Stomach (tissue), 9 donors: ENCODE measurements around the gene ROBO1. TPM values are rescaled to one million over a fixed set of nuclear protein-coding genes. Genes with fewer than 3 reads are reported as not detected.

Experiments used
- DNase-seq, 2 donors: peaks; one replicate each; pipeline versions ENCODE4 v3.0.0 to v3.0.0-alpha.2; 2013 to 2019
- H3K27ac ChIP-seq, 5 donors: fragments of 200-600 bp in 4 of 5; sonication (generic) in 4 of 5; one replicate each; pipeline ENCODE4 v1.5.1; 2013 to 2019; ENCODE audit warnings: mild to moderate bottlenecking in 1 of 5, moderate library complexity in 1 of 5
- H3K27me3 ChIP-seq, 3 donors: fragments of 200-600 bp; sonication (generic); one replicate each; pipeline ENCODE4 v1.5.1; 2017 to 2019; ENCODE audit warnings: mixed run types in 1 of 3
- H3K36me3 ChIP-seq, 4 donors: fragments of 200-600 bp; sonication (generic); 1 replicate in 3 of 4; 2 replicates in 1 of 4; pipeline ENCODE4 v1.5.1; 2016 to 2019
- H3K4me1 ChIP-seq, 4 donors: fragments of 200-600 bp; sonication (generic); one replicate each; pipeline ENCODE4 v1.5.1; 2016 to 2019
- H3K4me3 ChIP-seq, 4 donors: fragments of 200-600 bp; sonication (generic) in 3 of 4; one replicate each; pipeline ENCODE4 v1.5.1; 2016 to 2019; ENCODE audit warnings: mild to moderate bottlenecking in 1 of 4
- H3K9me3 ChIP-seq, 4 donors: fragments of 200-600 bp; sonication (generic); one replicate each; pipeline ENCODE4 v1.5.1; 2016 to 2019
- EP300 ChIP-seq: sonication (generic); formaldehyde crosslinking; IDR thresholded peaks from one replicate; pipeline ENCODE4 v1.6.1; 2017; ENCODE audit warnings: antibody characterized with exemption
- POLR2A ChIP-seq, 4 donors: fragments of 450-650 bp; IDR thresholded peaks; one replicate each; pipeline ENCODE4 v1.6.1; 2016; ENCODE audit warnings: antibody characterized with exemption in 4 of 4, control low read depth in 2 of 4, mild to moderate bottlenecking in 1 of 4, moderate library complexity in 1 of 4
- POLR2AphosphoS5 ChIP-seq, 3 donors: sonication (generic); formaldehyde crosslinking; IDR thresholded peaks; one replicate each; pipeline ENCODE4 v1.6.1; 2016; ENCODE audit warnings: antibody characterized with exemption in 3 of 3
- WGBS, 5 donors: extraction: QIAGEN DNeasy Blood & Tissue Kit in 3 of 5; methylation state at CpG; one replicate each; pipeline versions ENCODE4 v1.1.5 to v1.1.7; 2013 to 2018; 5-methylcytosine and 5-hydroxymethylcytosine counted together
- intact Hi-C: fragments of 100-400 bp; cut with DNase I; formaldehyde crosslinking; loops from one replicate; pipeline ENCODE4 v1.15.1; 2023; ENCODE audit warnings: low total_unique reads
- polyA plus RNA-seq, 3 donors: library from polyadenylated mRNA; stranded (reverse); fragments of 200-250 nt; gene quantifications; one replicate each; pipeline ENCODE4 v1.2.3, GENCODE V29; 2013
- total RNA-seq, 5 donors: library from RNA; depleted of rRNA; stranded (reverse); fragments of >200 nt; gene quantifications; one replicate each; pipeline versions ENCODE4 v1.1.0 to v1.2.3, GENCODE V29; 2014 to 2016
- TF ChIP-seq, protein P1 (sequence below), 7 experiments: fragments of 450-650 bp in 4 of 7; fragments of 200-600 bp in 3 of 7; sonication (generic) in 3 of 7; IDR thresholded peaks; one replicate each; pipeline ENCODE4 v1.5.1; 2016 to 2019; ENCODE audit warnings: antibody characterized with exemption in 7 of 7, control low read depth in 2 of 7, mild to moderate bottlenecking in 1 of 7
- donor health status: healthy with polysubstance abuse.
- donor health status: Bipolar disorder and iron deficiency.
- donor health status: healthy.

The ROBO1 gene
- total and polyA plus RNA-seq, 8 donors: 2.0 to 174 (median 4.5) TPM

DNA sequence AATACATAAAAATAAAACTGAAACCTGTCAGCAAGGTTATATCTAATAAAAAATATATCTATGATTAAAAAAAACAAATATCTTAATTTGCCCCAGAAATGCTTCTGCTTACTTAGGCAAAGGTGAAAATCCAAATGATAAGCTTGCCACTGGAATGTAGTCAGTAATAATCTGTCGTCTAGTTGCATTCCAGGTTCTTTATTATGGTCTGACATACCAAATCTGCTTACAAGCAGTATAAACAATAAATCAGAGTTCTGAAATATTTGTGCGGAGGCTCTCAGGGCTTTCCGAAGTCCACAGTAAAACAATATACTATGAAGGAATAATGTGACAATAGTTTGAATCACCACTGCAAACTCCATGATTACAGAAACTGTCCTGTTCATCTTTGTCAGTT, 1133.5 kb downstream of the ROBO1 start:
- no peak overlapping the region for H3K4me3 ChIP-seq
- peaks cover 0 to 10% (median 2%) of the 10 kb centered on the region in 4 donors for H3K36me3 ChIP-seq
- no peaks in the 10 kb centered on the region for H3K9me3 ChIP-seq
- no peaks in the 10 kb centered on the region for H3K27me3 ChIP-seq
- 38 to 54% (median 51%) methylated on average over 3 of the region's 3 CpGs for WGBS, 5 donors
- TF ChIP-seq POLR2AphosphoS5 (IDR thresholded peaks at IDR 0.05) (no peak), POLR2A (IDR thresholded peaks at IDR 0.05) (no peak)
- TF ChIP-seq, protein P1, sequence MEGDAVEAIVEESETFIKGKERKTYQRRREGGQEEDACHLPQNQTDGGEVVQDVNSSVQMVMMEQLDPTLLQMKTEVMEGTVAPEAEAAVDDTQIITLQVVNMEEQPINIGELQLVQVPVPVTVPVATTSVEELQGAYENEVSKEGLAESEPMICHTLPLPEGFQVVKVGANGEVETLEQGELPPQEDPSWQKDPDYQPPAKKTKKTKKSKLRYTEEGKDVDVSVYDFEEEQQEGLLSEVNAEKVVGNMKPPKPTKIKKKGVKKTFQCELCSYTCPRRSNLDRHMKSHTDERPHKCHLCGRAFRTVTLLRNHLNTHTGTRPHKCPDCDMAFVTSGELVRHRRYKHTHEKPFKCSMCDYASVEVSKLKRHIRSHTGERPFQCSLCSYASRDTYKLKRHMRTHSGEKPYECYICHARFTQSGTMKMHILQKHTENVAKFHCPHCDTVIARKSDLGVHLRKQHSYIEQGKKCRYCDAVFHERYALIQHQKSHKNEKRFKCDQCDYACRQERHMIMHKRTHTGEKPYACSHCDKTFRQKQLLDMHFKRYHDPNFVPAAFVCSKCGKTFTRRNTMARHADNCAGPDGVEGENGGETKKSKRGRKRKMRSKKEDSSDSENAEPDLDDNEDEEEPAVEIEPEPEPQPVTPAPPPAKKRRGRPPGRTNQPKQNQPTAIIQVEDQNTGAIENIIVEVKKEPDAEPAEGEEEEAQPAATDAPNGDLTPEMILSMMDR (IDR thresholded peaks at IDR 0.05): no peak
- no peak overlapping the region for H3K27ac ChIP-seq
- no peaks in the 10 kb centered on the region for H3K4me1 ChIP-seq
- intact Hi-C loops: no loop called here
- DNase-seq: no peak

DNA sequence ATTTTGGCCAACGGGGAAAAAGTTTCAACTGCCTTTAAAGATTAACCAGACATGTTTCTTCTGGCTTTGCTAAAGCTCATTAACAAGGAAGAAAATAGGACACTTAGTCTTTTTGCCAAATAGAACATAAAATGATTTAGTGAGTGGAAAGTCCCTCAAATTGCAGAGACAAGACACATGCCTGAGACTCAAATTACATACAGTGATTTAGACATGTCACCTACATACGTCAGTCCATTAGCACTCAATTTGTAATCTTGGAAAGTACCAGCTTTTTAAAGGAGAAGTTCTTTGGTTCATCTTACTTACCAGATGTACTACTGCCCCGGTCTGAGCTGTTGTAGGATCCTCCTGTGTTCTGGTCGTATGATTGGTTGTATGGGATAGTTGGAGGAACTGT, 1134.2 kb downstream of the ROBO1 start:
- 69 to 86% (median 75%) methylated on average over 4 of the region's 4 CpGs for WGBS, 5 donors
- intact Hi-C loops: no loop called here
- peaks cover 0 to 10% (median 2%) of the 10 kb centered on the region in 4 donors for H3K36me3 ChIP-seq
- H3K4me1 ChIP-seq: no peaks in the 10 kb centered on the region
- TF ChIP-seq EP300 (no peak), POLR2AphosphoS5 (IDR thresholded peaks at IDR 0.05) (no peak), POLR2A (IDR thresholded peaks at IDR 0.05) (no peak)
- TF ChIP-seq, protein P1 (IDR thresholded peaks at IDR 0.05): no peak
- no peak overlapping the region for H3K27ac ChIP-seq
- DNase-seq: peak in 1 of 2 donors; percentile 13
- no peak overlapping the region for H3K4me3 ChIP-seq
- H3K27me3 ChIP-seq: no peaks in the 10 kb centered on the region
- no peaks in the 10 kb centered on the region for H3K9me3 ChIP-seq

DNA sequence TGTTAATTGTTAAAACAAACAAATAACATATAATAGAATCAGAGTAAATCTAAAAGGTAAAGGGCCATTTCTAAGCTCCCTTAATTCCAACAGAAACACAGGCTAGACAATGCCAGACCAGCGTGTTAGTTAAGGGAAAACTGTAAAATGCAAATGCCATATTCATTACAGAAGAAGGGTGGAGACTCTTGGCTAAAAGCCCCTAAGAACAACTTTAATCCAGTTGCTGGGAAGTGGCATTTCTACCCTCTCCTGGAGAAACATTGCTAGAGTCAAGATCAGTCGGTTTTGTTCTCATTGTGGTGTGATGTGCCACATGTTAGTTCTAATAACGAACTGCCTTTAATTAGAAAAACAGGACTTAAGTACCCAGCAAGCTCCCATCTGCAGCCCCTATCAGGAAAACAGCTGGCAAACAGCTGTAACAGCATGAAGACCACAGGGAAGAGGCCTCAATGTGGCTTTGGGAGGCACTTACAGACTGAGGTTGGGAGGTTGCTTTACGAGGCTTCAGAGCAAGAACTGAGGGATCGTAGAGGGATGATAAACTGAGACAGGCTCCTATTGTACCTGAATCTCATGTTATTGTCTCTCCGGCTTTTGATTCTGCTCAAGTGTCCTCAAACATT, 1134.8 kb downstream of the ROBO1 start:
- Histone ChIP-seq H3K4me3 (no peak overlapping the region), H3K9me3 (no peaks in the 10 kb centered on the region), H3K27ac (no peak overlapping the region), H3K36me3 (peaks cover 0 to 10% (median 2%) of the 10 kb centered on the region in 4 donors), H3K4me1 (no peaks in the 10 kb centered on the region), H3K27me3 (no peaks in the 10 kb centered on the region)
- intact Hi-C loops: no loop called here
- TF ChIP-seq EP300 (no peak), POLR2A (IDR thresholded peaks at IDR 0.05) (no peak), POLR2AphosphoS5 (IDR thresholded peaks at IDR 0.05) (no peak)
- TF ChIP-seq, protein P1 (IDR thresholded peaks at IDR 0.05): no peak
- DNase-seq: no peak
- 69 to 85% (median 76%) methylated on average over 6 of the region's 6 CpGs for WGBS, 5 donors

DNA sequence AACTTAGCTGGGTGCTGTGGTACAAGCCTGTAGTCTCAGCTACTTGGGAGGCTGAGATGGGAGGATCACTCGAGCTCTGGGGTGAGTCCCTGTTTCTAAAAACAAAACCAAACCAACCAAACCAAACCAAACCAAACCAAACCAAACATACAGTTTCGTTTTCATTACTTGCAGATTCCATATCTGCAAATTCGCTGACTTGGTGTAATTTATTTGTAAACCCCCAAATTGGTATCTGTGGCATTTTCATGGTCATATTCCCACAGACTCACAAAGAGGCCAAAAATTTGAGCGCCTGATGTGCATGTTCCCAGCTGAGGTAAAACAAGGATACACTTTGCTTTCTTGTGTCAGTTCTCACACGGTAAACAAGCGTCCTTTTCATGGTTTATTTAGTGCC, 1138.3 kb downstream of the ROBO1 start:
- no peak overlapping the region for H3K4me3 ChIP-seq
- H3K36me3 ChIP-seq: peaks cover 0 to 23% (median 9%) of the 10 kb centered on the region in 4 donors
- WGBS, 5 donors: 79 to 94% (median 91%) methylated on average over 6 of the region's 6 CpGs
- H3K4me1 ChIP-seq: no peaks in the 10 kb centered on the region
- no peak overlapping the region for H3K27ac ChIP-seq
- no peaks in the 10 kb centered on the region for H3K27me3 ChIP-seq
- intact Hi-C loops: no loop called here
- no peak for DNase-seq
- no peaks in the 10 kb centered on the region for H3K9me3 ChIP-seq
- no peak for TF ChIP-seq POLR2AphosphoS5 (IDR thresholded peaks at IDR 0.05)
- TF ChIP-seq POLR2A (IDR thresholded peaks at IDR 0.05): no peak
- TF ChIP-seq, protein P1 (IDR thresholded peaks at IDR 0.05): no peak
- no peak for TF ChIP-seq EP300
